Natural killer cell (primary cell): ENCODE measurements around the gene CCDC154. TPM values are rescaled to one million over a fixed set of nuclear protein-coding genes. Genes with fewer than 3 reads are reported as not detected.

Source experiments
- ATAC-seq, 3 donors: fragments of 150-1000 bp in 2 of 3; fragments of 200-7000 bp in 1 of 3; cut with Tn5 transposase; 1 replicate in 1 of 3; 2 replicates in 2 of 3; pipeline ENCODE4 v1.10.0; 2021; ENCODE audit warnings: mild to moderate bottlenecking in 2 of 3, moderate library complexity in 2 of 3
- DNase-seq, 2 donors: peaks; one replicate each; pipeline versions ENCODE4 v3.0.0 to v3.0.0-alpha.2; 2013 to 2021; ENCODE audit warnings: mixed read lengths in 1 of 2
- H3K27ac ChIP-seq: one replicate; pipeline ENCODE4 v1.5.1; 2013; ENCODE audit warnings: mild to moderate bottlenecking, low read length
- H3K27me3 ChIP-seq: one replicate; pipeline ENCODE4 v1.6.1; 2013; ENCODE audit warnings: low read length; ENCODE audit not compliant: control insufficient read depth, insufficient read depth
- H3K36me3 ChIP-seq: one replicate; pipeline ENCODE4 v1.6.1; 2013; ENCODE audit warnings: low read length; ENCODE audit not compliant: control insufficient read depth, insufficient read depth
- H3K4me1 ChIP-seq: one replicate; pipeline ENCODE4 v1.6.1; 2013; ENCODE audit warnings: low read length; ENCODE audit not compliant: control insufficient read depth, insufficient read depth
- H3K4me3 ChIP-seq: one replicate; pipeline ENCODE4 v1.5.1; 2013; ENCODE audit warnings: low read length
- H3K9me3 ChIP-seq: one replicate; pipeline ENCODE4 v1.6.1; 2013; ENCODE audit warnings: low read length; ENCODE audit not compliant: control insufficient read depth, insufficient read depth
- H3K27ac Mint-ChIP-seq, 2 donors: one replicate each; pipeline ENCODE4 v1.8.0; 2022; ENCODE audit warnings: mild to moderate bottlenecking in 2 of 2, mixed read lengths in 2 of 2, moderate library complexity in 1 of 2
- H3K27me3 Mint-ChIP-seq, 2 donors: one replicate each; pipeline ENCODE4 v1.8.0; 2022; ENCODE audit warnings: low read depth in 2 of 2, mixed read lengths in 2 of 2
- H3K36me3 Mint-ChIP-seq: one replicate; pipeline ENCODE4 v1.8.0; 2022; ENCODE audit warnings: mixed read lengths
- H3K4me1 Mint-ChIP-seq, 2 donors: one replicate each; pipeline ENCODE4 v1.8.0; 2022; ENCODE audit warnings: mixed read lengths in 2 of 2
- H3K4me3 Mint-ChIP-seq: one replicate; pipeline ENCODE4 v1.8.0; 2022; ENCODE audit warnings: mild to moderate bottlenecking, moderate library complexity, mixed read lengths
- H3K9me3 Mint-ChIP-seq, 2 donors: one replicate each; pipeline ENCODE4 v1.8.0; 2022; ENCODE audit warnings: mixed read lengths in 2 of 2
- WGBS: methylation state at CpG from one replicate; pipeline ENCODE4 v1.1.7; 2013; ENCODE audit warnings: missing lambda C conversion rate; ENCODE audit not compliant: insufficient coverage; 5-methylcytosine and 5-hydroxymethylcytosine counted together
- intact Hi-C: fragments of 100-400 bp; cut with micrococcal nuclease; formaldehyde crosslinking; loops from one replicate; pipeline ENCODE4 v1.14.2; 2022
- total RNA-seq, 4 donors: library from RNA; stranded (reverse); fragments of 120-200 nt in 1 of 4; gene quantifications; one replicate each; pipeline versions ENCODE4 v1.2.3 to v1.2.4, GENCODE V29; 2013 to 2022
- TF ChIP-seq, protein P1 (sequence below): fragments of 200-600 bp; IDR thresholded peaks from one replicate; pipeline ENCODE4 v1.8.0; 2022; ENCODE audit warnings: antibody characterized with exemption

Gene CCDC154
- total RNA-seq, 3 donors from 2014 or later (not counting 1 experiment from before 2014, with no cell fraction given) = 0.88 to 1.8 (median 1.6) TPM

DNA sequence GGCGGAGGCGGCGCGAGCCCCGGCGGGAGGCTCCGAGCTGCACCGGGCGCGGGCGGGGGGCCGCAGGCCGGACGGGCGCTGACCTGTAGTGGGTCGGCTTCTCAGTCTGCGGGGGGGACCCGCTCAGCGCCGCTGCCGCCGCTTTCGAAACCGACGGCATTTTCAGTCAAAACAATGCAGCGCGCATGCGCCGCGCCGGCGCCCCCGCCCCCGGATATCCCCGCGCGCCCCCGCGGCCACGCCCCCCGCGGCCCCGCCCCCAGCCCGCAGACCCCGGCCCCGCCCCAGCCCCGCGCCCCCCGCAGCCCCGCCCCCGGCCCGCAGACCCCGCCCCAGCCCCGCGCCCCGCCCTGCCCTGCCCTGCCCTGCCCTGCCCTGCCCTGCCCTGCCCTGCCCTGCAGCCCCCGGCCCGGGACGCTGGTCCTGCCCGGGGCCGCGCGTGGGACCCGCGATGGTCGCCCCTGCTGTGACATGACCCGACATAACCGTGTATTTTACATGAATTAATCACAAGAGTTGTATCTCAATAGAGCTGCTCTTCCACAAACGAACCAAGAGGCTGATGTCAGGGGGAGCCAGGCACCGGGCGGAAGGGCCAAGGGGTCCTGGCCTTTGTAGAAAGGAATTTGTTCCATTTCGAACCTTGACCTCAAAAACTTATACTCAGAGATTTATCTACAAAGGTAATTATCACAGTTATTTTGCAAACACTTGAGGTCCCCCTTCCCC, 29.7 kb downstream of the CCDC154 start, which contains the start of gene UNKL:
Gene UNKL (minus strand): TSS at position 173 of the 729 bp plus-strand sequence. CDS start 13 bp downstream, at position 160.
- 2% methylated on average over 70 of the region's 72 CpGs for WGBS
- Mint-ChIP-seq H3K4me1 (peaks cover 0 to 9% of the 10 kb centered on the region in 2 donors), H3K4me3 (peak within 1 kb of the TSS; percentile 92), H3K9me3 (no peaks in the 10 kb centered on the region), H3K27me3 (no peaks in the 10 kb centered on the region), H3K36me3 (no peaks in the 10 kb centered on the region), H3K27ac (peak within 1 kb of the TSS; percentile 84 to 86)
- ATAC-seq = peak; percentile 60 to 78 (median 76)
- Histone ChIP-seq H3K4me3 (peak within 1 kb of the TSS; percentile 58), H3K4me1 (peaks cover 29% of the 10 kb centered on the region), H3K27me3 (no peaks in the 10 kb centered on the region), H3K9me3 (no peaks in the 10 kb centered on the region), H3K36me3 (peaks cover 14% of the 10 kb centered on the region), H3K27ac (peak within 1 kb of the TSS; percentile 81)
- intact Hi-C loops = loop anchor here (5.0 kb wide), 1 partner anchor 37 kb away; no protein-coding TSS in a partner anchor
- DNase-seq = peak; percentile 75 to 93
- TF ChIP-seq, protein P1, sequence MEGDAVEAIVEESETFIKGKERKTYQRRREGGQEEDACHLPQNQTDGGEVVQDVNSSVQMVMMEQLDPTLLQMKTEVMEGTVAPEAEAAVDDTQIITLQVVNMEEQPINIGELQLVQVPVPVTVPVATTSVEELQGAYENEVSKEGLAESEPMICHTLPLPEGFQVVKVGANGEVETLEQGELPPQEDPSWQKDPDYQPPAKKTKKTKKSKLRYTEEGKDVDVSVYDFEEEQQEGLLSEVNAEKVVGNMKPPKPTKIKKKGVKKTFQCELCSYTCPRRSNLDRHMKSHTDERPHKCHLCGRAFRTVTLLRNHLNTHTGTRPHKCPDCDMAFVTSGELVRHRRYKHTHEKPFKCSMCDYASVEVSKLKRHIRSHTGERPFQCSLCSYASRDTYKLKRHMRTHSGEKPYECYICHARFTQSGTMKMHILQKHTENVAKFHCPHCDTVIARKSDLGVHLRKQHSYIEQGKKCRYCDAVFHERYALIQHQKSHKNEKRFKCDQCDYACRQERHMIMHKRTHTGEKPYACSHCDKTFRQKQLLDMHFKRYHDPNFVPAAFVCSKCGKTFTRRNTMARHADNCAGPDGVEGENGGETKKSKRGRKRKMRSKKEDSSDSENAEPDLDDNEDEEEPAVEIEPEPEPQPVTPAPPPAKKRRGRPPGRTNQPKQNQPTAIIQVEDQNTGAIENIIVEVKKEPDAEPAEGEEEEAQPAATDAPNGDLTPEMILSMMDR = no peak

DNA sequence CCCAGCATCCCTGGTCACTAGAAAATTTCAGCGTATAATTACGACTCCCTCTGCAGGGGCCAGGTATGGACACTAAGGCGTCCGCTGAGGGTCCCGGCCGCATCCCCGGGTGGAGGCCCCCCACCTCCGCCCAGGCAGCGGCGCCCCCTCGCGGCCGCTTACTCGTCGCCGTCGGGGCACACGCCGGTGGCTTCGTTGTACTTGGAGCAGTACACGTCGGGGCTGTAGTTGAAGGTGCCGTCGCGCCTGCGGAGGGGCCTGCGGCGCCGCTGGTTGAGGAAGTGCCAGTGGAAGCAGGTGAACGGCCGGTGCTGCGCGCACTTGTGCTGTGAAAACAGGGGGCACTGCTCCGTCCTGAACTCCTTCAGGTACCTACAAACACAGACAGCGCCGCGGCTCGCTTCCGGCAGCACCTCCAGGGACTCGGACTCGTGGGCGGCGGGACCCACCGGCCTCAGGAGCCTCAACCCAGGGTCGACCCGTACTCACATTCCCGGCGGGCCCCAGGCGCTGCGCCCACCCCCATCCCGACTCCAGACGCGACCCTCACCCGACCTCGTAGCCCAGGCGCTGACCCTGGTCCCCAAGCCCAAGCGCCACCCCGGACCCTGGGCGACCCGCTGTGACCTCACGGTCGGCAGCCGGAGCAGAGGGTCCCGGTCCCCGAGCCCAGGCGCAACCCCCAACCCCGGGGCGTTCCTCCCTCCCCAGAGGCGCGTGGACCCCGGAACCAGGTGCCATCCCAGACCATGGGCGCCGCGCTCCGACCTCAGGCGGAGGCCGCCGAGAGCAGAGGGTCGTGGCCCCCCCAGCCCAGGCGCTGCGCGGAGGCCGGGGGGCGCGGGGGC, 30.4 kb downstream of the CCDC154 start:
- Histone ChIP-seq H3K4me1 (peaks cover 28% of the 10 kb centered on the region), H3K9me3 (no peaks in the 10 kb centered on the region), H3K27me3 (no peaks in the 10 kb centered on the region), H3K4me3 (peak overlapping the region; percentile 58), H3K27ac (peak overlapping the region; percentile 81), H3K36me3 (peaks cover 14% of the 10 kb centered on the region)
- peak overlapping the region; percentile 83 for H3K4me3 Mint-ChIP-seq
- WGBS = 4% methylated on average over 85 of the region's 85 CpGs
- no peaks in the 10 kb centered on the region for H3K9me3 Mint-ChIP-seq
- ATAC-seq (peak; percentile 53 to 74 (median 61)), DNase-seq (peak; percentile 65 to 79)
- peaks cover 0 to 9% of the 10 kb centered on the region in 2 donors for H3K4me1 Mint-ChIP-seq
- no peaks in the 10 kb centered on the region for H3K36me3 Mint-ChIP-seq
- H3K27me3 Mint-ChIP-seq = no peaks in the 10 kb centered on the region
- peak overlapping the region; percentile 70 to 84 for H3K27ac Mint-ChIP-seq
- intact Hi-C loops = loop anchor here (2.0 kb wide), 1 partner anchor 113 kb away; no protein-coding TSS in a partner anchor
- TF ChIP-seq, protein P1 = peak; percentile 73

DNA sequence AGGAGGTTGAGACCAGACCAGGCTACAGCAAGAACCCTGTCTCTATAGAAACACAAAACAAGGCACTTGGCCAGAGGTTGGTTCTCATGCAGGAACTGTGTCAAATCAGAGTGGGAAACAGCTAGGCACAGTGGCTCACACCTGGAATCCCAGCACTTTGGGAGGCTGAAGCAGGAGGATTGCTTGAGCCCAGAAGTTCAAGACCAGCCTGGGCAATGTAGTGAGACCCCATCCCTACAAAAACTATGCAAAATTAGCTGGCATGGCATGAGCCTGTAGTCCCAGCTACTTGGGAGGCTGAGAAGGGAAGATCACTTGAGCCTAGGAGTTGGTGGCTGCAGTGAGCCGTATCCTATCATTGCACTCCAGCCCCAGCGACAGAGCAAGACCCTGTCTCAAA, 31.5 kb downstream of the CCDC154 start:
- TF ChIP-seq, protein P1 = no peak
- Histone ChIP-seq H3K36me3 (peaks cover 11% of the 10 kb centered on the region), H3K4me3 (no peak overlapping the region), H3K27ac (no peak overlapping the region), H3K27me3 (no peaks in the 10 kb centered on the region), H3K9me3 (no peaks in the 10 kb centered on the region), H3K4me1 (peaks cover 34% of the 10 kb centered on the region)
- Mint-ChIP-seq H3K9me3 (no peaks in the 10 kb centered on the region), H3K27ac (peak overlapping the region in 1 of 2 donors; percentile 70), H3K4me3 (peak overlapping the region; percentile 74), H3K36me3 (no peaks in the 10 kb centered on the region), H3K27me3 (no peaks in the 10 kb centered on the region), H3K4me1 (peaks cover 6 to 18% of the 10 kb centered on the region in 2 donors)
- intact Hi-C loops = loop anchor here (2.0 kb wide), 1 partner anchor 112 kb away; no protein-coding TSS in a partner anchor
- WGBS = 93% methylated on average over 2 of the region's 2 CpGs
- DNase-seq (no peak), ATAC-seq (no peak)
